ENCODE results near the gene MTURN. TPM values are rescaled to one million over a fixed set of nuclear protein-coding genes. Genes with fewer than 3 reads are reported as not detected.
A peak's percentile ranks its signal among the peaks of the same experiment; 100 is the strongest.

Gene MTURN
- polyA plus RNA-seq, 5 donors = 53.3 to 78.4 (median 67.7) TPM

DNA sequence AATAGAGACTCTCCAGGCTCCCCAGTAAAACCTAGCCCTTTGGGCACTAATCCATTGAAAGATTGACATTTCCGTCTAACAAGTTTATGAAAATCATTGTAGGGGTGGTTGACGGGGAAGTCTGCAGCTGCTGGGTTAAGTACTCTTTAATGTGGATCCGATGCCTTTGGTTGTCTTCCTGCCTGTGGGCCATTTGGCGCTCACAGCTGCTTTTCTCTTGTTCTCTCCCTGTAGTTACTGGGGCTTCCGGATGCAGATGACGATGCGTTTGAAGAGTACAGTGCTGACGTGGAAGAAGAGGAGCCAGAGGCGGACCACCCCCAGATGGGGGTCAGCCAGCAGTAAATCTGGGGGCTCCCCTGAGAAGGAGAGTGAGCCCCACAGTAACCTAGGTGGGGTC lies 22.4 kb downstream of the MTURN start:
- no peak for DNase-seq

DNA sequence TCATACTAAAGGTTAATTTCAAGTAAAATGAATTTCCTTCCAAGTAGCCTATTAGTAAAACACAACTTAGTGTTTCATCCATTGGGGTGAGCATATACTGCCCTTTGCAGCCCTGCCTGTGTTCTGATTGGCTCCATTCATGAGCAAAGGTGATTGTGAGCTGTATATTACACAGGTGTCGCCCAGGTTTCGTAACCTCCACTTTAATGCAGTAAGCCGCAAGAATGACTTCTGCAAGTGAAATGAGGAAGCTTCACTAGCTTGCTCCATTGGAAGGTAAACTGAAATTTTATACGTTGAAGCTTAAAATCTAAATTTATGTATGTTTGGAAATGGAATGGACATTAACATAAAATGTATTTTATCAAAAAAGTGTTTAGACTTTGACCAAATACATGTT lies 24.4 kb downstream of the MTURN start:
- no peak for DNase-seq

DNA sequence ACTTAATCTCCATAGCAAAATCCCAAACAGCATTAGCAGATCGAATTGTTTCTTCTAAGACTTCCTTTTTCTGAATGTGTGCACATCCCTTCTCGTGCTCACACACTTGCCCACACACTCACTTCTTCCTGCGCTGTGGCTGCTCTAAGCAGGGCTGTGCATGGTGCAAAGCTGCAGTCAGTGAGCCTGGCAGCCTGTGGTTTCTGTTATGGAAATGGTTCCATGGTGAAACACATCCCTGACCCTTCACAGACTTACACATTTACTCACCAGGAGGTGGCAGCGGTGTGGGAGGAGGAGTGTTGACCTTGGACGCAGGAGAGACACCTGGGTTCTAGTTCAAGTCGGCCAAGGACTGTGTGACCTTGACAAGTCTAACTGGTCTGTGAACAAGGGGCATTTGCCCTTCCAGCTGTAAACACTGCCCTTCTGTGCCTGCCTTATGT lies 24.9 kb downstream of the MTURN start:
- DNase-seq = no peak

DNA sequence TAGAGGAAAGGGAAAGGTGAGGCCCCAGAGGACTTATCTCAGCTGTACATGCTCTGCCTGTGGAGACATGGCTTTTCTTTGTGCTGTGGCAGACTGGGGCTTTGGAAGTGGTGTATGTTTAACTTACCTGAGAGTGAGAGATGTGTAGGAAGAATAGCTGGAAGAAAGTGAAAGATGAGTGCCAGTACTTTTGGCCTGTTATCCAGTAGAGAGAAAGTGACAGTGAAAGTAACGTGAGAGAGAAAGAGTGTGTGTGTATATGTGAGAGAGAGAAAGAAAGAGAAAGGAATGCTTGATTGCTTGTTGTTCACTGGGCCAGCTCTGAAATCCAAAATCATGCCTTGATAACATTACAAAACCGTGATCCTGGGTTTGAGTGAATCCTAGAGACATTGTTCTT lies 25.5 kb downstream of the MTURN start:
- no peak for DNase-seq

DNA sequence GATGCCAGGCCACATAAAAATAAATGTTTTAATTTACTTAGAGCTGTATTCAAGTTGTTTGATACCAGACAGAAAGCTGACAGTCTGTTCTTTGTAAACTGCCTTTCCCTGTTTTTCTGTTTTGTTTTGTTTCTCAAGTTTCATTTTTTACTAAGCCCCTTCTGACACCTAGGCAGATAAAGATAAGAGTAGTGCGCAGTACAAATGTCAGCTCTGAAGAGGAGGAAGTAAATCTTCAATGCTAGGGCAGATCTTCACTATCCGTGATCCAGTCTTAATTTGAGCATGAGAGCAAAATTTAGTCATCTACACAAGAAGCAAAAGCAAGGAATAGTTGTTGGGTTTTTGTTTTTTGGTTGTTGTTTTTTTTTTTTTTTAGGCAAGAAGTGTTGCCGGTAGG lies 27.3 kb downstream of the MTURN start:
- DNase-seq = no peak

DNA sequence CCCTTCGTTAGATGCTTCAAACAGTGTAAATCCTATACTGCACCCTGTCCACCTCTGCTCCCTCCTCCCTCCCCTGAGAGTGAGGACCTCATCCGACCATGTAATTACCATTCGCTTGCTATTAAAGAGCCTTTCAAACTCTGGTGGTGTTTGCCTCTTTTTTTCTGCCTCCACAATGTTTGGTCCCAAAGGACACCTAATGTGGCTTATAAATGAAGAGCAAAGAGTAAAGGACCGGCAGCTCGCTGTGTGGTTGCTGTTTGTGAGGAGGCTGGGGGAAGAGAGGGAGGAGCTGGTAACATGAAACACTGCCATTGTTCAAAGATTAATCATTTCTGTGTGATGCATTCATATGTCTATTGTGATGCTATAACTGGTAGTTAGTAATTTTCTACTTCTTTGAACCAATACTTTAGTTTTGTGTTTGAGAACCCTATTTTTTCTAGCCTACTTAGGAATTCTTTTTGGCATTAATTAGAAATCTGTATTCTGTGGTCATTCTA lies 27.9 kb downstream of the MTURN start:
- DNase-seq = no peak

DNA sequence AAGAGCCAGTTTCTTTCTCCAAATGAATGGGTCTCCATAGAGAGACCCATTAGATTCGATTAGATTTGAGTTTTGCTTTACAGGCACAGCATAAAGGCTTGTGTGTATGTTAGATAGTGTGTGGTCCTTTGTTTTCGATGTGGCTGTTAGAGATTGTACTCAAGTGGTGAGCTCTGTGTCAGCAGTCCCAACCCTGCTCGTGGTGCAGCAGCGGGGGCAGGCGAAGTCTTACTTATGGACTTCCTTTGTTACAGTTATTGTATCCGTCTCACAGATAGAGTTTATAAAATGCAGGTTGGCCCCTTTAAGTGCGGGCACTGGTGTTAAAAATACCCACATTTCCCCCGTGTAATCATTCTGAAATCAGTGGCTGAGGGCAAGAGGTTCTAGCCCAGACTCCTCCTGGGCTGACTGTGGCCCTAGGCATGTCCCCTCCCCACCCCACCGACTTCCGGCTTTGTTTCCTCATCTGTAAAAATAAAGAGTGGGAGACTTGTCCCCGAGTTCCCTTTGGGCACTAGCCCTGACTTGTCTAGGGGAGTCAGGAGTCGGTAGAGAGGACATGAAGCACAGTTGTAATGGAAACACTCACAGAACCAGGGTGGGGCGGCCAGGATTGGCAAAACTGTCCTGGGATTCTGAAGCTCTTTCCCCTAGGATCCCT lies 28.6 kb downstream of the MTURN start:
- DNase-seq = no peak

DNA sequence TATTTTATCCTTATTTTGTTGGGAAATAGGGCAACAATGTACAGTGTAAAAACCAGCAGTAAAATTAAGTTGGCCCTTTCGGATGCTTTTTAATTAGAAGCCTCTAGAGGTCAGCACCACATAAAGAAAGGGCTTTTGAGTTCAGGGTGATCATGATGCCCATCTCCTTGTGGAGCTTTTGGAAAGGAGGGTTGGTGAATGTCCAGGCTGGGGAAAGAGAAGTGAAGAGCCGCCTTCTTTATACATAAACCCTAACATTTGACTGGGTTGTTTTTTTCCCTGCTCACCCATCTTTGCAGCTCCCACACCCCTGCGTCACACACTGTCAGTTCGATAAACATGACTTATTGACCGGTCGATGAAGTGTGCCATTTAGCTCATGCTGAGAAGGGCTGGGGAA lies 29.8 kb downstream of the MTURN start:
- no peak for DNase-seq

DNA sequence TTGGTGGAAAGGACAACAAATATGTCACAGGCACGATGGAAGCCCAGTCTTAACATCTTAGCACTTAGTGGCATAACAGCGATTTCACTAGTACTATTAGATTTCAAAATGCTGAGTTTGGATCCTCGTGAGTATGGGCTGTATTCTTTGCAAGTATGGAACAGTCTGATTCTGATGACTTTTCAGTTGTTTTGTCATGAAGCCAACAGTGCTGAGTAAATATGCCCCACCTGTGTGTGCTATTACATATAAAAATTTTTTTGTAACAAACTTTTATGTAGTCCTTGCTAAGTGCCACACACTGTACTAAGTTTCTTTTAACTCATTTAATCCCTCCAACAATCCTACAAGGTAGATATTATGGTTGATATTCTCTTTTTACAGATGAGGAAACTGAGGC lies 30.8 kb downstream of the MTURN start:
- no peak for DNase-seq

DNA sequence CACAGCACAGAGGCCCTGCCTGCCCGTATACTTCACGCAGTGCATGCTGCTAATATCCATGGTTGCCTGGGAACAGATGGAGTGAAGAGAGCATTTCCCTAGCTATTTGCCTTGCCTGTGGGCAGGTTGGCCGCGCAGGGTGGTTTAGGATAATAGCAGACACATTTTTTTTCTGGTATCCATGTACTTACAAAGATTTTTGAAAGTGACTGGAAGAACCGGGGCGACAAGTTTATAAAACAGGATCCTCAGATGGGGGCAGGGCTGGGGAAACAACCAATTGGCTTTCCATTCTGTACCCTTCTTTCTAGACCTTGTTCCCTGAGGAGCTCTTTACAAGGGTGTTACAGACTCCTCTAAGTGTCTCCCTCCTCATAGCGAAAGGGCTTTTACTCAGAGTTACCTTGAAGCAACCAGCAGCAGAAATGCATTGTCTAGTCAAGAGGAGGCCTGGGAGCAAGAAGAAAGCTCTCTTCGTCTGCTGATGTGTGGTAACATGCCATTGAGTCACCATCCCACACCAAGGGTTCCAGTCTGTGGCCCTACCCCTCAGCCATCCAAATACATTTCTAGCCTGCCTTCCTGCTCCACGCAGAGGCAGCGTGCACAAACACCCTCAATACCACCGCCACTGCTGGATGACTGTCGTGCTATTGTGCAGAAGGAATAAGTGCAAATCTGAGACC lies 31.5 kb downstream of the MTURN start:
- DNase-seq = no peak

DNA sequence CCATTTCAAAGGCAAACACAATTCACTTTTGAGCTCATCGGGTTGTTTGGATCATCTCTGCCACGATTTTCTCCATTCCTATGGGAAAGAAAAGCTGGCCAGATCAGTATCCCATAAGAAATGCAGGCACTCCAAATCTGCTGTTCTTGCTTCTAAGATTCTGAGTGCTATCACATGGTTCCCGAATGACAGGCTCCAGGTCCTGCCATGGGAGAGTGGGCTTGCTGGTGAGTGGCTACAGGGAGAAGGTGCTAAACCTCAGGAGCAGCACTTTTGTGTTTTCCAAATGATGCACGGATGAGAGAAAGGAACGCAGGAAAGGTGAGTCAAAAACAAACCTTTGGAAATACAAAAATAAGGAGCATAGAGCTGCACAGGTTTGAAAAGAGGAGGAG lies 32.1 kb downstream of the MTURN start:
- no peak for DNase-seq

DNA sequence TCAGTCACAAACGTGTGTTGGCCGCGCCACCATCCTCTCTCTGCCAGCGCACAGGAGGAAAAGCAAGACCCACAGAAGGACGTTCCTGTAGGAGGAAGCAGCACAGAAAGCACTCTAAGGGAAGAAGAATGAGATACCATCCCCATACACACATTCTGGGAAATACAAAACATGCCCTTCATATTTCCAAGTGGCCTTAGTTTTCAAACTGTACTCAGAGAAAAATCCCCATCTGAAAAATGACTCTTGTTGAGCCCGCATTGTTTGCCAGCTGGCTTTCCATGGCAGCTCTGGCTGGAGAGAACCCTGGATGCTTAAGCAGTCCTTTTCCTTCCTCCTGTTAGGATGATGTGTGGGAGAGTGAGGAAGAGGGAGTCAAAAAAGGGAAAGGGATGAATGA lies 33.1 kb downstream of the MTURN start:
- no peak for DNase-seq

DNA sequence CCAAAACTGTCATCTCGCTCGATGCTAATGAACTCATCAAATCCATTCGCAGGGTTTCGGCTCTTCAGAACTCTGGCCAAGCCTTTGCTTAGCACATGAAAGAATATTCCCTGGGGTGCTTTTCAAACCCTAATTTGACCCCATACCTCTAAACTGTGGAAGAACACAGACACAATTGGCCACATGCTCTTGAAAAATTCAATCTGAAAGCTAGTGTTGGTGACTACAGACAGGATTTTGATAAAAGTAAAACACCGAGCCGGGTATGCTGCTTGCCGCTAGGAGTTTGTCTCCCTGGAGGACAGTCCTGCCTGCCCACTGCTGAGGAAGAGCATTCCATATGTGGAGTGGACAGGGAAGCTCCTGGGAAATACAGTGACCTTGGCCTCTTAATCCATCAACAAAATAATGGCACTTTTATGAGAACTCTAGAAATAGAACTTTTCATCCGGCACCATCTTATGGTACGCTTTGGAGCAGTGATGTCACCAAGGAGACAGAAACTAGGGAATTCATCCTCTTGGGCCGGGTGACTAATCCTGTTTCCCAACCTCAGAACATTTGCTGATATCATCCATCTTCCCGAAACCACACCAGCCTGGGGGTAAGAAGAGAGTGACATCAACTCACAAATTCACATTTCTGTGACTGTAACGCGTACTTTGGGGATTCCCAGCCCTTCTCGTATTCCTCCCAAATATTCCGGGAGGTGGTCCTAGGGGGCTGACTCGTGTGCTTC lies 34.2 kb downstream of the MTURN start:
- no peak for DNase-seq

DNA sequence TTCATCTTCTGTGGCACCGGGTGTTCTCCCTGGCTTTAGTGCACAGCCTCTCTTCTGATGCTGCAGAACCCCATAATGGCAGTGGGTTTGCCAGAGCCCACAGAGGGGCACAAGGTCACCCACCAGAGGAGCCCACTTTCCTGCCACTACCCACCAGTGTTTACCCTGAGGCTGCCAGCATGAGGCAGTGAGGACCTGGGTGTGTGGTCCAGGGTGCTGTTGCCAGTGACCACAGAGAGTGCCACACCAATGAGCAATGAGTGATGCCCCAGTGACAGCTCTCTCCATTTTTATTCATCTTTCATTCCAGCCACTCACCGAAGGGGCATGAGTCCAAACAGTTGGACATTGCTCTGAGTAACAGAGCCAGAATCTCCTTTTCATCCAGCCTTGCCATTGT lies 34.8 kb downstream of the MTURN start:
- no peak for DNase-seq

DNA sequence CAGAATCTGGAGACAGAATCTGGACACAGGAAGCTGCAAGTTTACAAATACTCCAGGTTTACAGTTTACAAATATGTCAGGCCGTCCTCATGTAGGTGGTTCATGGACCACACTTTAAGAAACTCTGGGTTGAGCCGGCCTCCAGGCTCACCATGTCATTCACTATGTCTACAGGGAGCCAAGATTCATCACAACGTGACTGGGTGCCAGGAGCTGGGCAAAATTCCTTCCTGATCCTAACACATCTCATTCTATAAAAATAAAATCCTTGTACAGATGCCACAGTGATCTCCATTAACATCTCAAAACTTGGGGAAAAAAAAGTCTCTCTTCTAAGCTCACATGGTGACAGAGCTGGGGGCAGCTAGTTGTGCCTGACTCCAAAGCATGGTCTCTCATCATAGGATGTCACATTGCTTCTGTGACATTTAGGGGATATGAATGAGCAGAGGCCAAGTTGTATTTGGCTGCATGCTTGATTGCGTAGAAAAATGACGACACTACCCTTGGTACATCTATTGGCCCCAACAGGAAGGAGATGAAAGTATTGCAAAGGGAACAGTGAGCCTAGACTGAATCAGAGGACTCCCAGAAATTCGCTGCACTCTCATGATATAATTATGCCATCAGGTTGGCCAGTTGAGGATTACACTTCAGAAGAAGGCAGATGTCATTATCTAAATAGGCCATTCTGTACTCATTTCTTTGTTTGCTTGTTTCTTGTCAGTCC lies 35.9 kb downstream of the MTURN start:
- no peak for DNase-seq

DNA sequence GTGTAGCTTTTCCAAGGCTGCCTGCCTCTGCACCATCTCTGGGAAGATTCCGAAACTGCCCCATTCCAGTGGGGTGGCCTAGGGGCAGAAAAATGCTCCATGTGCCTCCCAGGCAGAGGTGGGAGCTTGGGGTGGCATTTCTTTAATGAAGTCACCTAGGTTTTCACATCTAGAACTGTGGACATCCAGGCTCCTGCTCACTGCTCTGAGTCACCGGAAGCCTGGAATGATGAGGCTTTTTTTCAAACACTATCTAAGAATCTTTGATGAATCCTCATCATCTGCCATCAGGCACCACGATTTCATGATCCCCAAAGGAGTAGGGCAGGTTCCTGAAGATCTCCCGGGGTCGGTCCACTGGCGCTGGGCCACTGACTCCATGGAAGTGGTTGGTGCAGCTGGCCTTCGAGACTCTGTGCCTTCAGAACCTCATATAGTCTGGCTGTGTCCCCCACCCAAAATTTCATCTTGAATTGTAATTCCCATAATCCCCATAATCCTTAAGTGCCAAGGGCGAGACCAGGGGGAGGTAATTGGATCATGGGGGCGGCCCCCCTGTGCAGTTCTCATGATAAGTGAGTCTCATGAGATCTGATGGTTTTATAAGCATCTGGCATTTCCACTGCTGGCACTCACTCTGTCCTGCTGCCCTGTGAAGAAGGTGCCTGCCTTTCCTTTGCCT lies 37.1 kb downstream of the MTURN start:
- DNase-seq = no peak

DNA sequence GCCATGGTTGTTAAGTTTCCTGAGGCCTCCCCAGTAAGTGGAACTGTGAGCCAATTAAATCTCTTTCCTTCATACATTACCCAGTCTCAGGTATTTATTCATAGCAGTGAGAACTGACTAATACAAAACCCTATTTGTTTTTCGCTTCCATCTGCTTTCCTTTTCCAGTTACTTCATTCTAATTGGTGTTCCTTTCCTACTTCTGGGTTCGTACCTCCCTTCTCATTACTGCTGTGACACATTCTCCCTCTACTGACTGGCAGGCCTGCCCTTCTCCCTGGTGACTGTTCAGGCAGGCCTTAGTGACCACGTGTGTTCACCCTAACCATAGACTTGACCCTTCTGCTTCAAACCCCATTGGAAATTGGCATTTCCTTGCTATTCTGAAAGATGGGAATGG lies 37.7 kb downstream of the MTURN start:
- DNase-seq = no peak

DNA sequence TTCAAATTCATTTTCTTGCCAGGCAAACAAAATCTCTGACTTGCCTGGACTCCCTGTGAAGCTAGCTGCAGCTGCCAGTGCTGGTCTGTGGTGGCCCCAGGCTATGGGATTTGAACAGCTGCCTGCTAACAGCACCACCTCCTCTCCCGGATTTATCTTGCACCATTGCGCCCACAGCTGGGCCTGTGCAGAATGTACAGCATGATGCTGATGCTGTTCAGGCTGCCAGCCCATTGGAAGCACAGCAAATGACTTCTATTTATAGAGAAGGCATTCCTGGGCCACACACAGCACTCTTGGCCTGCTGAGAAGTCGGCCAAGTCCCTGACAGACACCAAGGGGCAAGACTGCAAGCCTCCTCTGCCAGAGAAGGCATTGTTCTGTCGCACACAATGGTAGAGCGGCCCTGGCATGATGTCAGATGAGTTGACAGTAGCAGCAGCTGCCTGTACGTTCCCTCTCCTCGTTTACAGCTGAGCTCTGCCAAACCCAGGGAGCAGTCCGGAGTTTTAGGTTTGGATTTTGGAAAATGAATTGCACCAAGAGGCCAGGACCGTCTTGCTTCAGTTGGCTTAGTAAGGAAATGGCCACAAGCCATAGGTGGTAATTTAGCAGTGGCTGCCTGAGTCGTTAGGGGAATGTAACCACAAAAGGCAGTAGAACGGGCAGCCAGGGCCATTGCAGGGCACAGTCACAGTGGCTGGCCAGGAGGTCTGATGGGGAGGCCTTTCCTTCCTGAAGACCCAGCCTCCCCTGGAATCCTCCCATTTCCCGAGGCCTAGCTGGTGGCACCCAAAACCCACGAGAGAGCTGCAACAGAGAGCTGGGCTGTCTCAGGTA lies 38.5 kb downstream of the MTURN start:
- DNase-seq = peak; percentile 93 to 95

DNA sequence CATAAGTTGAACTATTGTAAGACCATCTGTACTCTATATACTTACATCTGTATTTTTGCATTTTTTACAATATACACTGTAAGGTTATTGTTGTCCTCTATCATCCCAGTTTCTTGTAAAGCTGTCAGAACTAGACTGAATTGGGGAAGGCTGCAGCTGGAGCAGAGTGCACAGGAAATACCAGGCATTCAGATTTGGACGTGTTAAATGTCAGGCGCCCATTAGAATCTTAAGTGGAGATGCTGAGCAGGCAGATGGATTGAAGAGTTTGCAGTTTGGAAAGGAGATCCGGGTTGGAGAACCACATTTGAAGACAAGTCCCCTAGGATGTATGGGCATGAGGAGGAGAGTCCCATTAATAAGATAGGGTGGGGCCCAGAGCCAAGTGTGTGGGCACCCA lies 40.4 kb downstream of the MTURN start:
- DNase-seq = no peak

DNA sequence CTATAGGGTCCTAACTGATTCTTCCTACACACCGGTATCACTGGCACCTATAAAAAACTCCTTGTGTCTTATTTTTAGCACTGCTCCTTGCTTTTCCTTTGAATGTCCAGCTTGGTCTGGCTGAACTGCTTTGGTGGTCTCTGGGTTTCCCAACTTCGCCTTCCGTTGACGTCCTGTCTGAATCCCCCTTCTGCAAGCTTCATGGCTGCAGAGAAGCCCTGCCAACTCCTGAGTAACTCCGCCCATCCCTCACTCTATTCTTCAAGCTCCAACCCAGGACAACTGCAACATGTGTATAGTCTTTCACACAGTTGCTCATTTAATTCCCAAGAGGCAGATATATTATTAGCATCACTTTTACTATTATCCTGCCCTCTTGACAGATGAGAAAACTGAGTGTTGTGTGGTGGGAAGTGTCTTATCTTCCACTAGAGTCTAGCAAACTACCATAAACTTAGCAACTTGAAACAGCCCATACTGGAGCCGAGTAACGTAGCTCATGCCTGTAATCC lies 40.9 kb downstream of the MTURN start:
- DNase-seq = no peak
